GM23338 (cell line): Measurements from ENCODE around the gene GLS. TPM values are rescaled to one million over a fixed set of nuclear protein-coding genes. Genes with fewer than 3 reads are reported as not detected.

Experiments
- ATAC-seq: fragments of 200-7000 bp; cut with Tn5 transposase; 3 replicates; pipeline ENCODE4 v1.9.1; 2020
- DNase-seq: peaks from one replicate; pipeline ENCODE4 v3.0.0-alpha.2; 2015; ENCODE audit warnings: low spot score
- H2AFZ ChIP-seq: fragments of 200-600 bp; sonication (generic); 2 replicates; pipeline ENCODE4 v1.8.0; 2016; ENCODE audit warnings: antibody characterized with exemption, mild to moderate bottlenecking, moderate library complexity
- H3F3A ChIP-seq: fragments of 200-600 bp; sonication (generic); replicated peaks from 2 replicates; pipeline ENCODE4 v1.8.0; 2017; ENCODE audit warnings: antibody characterized with exemption, mixed run types, low read depth
- H3K27ac ChIP-seq: fragments of 200-600 bp; sonication (generic); 2 replicates; pipeline ENCODE4 v1.6.1; 2016; ENCODE audit warnings: low read depth
- H3K27me3 ChIP-seq: fragments of 200-600 bp; sonication (generic); 2 replicates; pipeline ENCODE4 v1.8.0; 2016; ENCODE audit warnings: mild to moderate bottlenecking, mixed run types, moderate library complexity; ENCODE audit not compliant: insufficient read depth
- H3K36me3 ChIP-seq: fragments of 200-600 bp; sonication (generic); 2 replicates; pipeline ENCODE4 v1.8.0; 2016; ENCODE audit warnings: mild to moderate bottlenecking; ENCODE audit not compliant: insufficient read depth
- H3K4me1 ChIP-seq: fragments of 200-600 bp; sonication (generic); 2 replicates; pipeline ENCODE4 v1.8.0; 2016; ENCODE audit warnings: mild to moderate bottlenecking, moderate library complexity; ENCODE audit not compliant: insufficient read depth
- H3K4me2 ChIP-seq: fragments of 200-600 bp; sonication (generic); 2 replicates; pipeline ENCODE4 v1.7.1; 2017; ENCODE audit warnings: mixed run types
- H3K4me3 ChIP-seq: fragments of 200-600 bp; sonication (generic); 2 replicates; pipeline ENCODE4 v1.6.1; 2016; ENCODE audit warnings: mixed run types
- H3K79me2 ChIP-seq: fragments of 200-600 bp; sonication (generic); replicated peaks from 2 replicates; pipeline ENCODE4 v1.8.0; 2017; ENCODE audit warnings: mild to moderate bottlenecking; ENCODE audit not compliant: insufficient read depth
- H3K9me2 ChIP-seq: fragments of 200-600 bp; sonication (generic); 2 replicates; pipeline ENCODE4 v1.8.0; 2017; ENCODE audit not compliant: insufficient read depth
- H4K20me1 ChIP-seq: fragments of 200-600 bp; sonication (generic); replicated peaks from 2 replicates; pipeline ENCODE4 v1.8.0; 2017; ENCODE audit warnings: mild to moderate bottlenecking; ENCODE audit not compliant: insufficient read depth
- H3K27ac Mint-ChIP-seq: 2 replicates; pipeline ENCODE4 v1.8.0; 2020; ENCODE audit warnings: inconsistent platforms, mild to moderate bottlenecking, moderate library complexity, mixed read lengths
- H3K27me3 Mint-ChIP-seq: 3 replicates; pipeline ENCODE4 v1.8.0; 2022; ENCODE audit warnings: low read depth, mild to moderate bottlenecking, moderate library complexity, mixed read lengths, inconsistent platforms; ENCODE audit not compliant: insufficient read depth, poor library complexity
- H3K36me3 Mint-ChIP-seq: 3 replicates; pipeline ENCODE4 v1.8.0; 2021; ENCODE audit warnings: low read depth, mild to moderate bottlenecking, inconsistent platforms, moderate library complexity, mixed read lengths
- H3K4me1 Mint-ChIP-seq: 3 replicates; pipeline ENCODE4 v1.8.0; 2020; ENCODE audit warnings: mild to moderate bottlenecking, inconsistent platforms, mixed read lengths
- H3K4me3 Mint-ChIP-seq: 3 replicates; pipeline ENCODE4 v1.8.0; 2021; ENCODE audit warnings: moderate library complexity, mild to moderate bottlenecking, inconsistent platforms, mixed read lengths
- H3K9me3 Mint-ChIP-seq: 3 replicates; pipeline ENCODE4 v1.8.0; 2020; ENCODE audit warnings: moderate library complexity, mild to moderate bottlenecking, inconsistent platforms, mixed read lengths
- EZH2 ChIP-seq: fragments of 200-600 bp; sonication (generic); IDR thresholded peaks from one replicate; pipeline ENCODE4 v1.8.0; 2017; ENCODE audit warnings: antibody characterized with exemption, mild to moderate bottlenecking, low read depth; ENCODE audit not compliant: unreplicated experiment
- EZH2phosphoT487 ChIP-seq: fragments of 200-600 bp; sonication (generic); IDR thresholded peaks from one replicate; pipeline ENCODE4 v1.8.1; 2018; ENCODE audit warnings: antibody characterized with exemption; ENCODE audit not compliant: unreplicated experiment
- JUNB ChIP-seq: IDR thresholded peaks from one replicate; pipeline ENCODE4 v1.6.1; 2016; ENCODE audit warnings: antibody characterized with exemption; ENCODE audit not compliant: unreplicated experiment
- NANOG ChIP-seq: IDR thresholded peaks from 2 replicates; pipeline ENCODE4 v1.6.1; 2016; ENCODE audit warnings: antibody characterized with exemption, borderline replicate concordance
- POLR2AphosphoS5 ChIP-seq: IDR thresholded peaks from 2 replicates; pipeline ENCODE4 v1.6.1; 2016; ENCODE audit warnings: antibody characterized with exemption, low read depth
- STAT1 ChIP-seq: IDR thresholded peaks from one replicate; pipeline ENCODE4 v1.6.1; 2016; ENCODE audit warnings: antibody characterized with exemption; ENCODE audit not compliant: unreplicated experiment
- ZNF114 ChIP-seq: fragments of 250-450 bp; sonication (Bioruptor Pico); IDR thresholded peaks from 2 replicates; pipeline ENCODE4 v1.5.0; 2020; ENCODE audit warnings: mild to moderate bottlenecking, moderate library complexity
- ZNF331 ChIP-seq: fragments of 250-450 bp; sonication (Bioruptor Pico); IDR thresholded peaks from 2 replicates; pipeline ENCODE4 v1.5.0; 2020; ENCODE audit warnings: low read depth, mild to moderate bottlenecking, moderate library complexity
- ZNF462 ChIP-seq: fragments of 250-450 bp; sonication (Bioruptor Pico); IDR thresholded peaks from 2 replicates; pipeline ENCODE4 v1.5.0; 2020; ENCODE audit warnings: mild to moderate bottlenecking, moderate library complexity
- polyA plus RNA-seq: library from polyadenylated mRNA; unstranded; fragments of >200 nt; fragmentation: Nextera tagmentation; extraction: Ambion mirVana; gene quantifications from 2 replicates; pipeline ENCODE4 v1.2.1, GENCODE V29; 2016
- total RNA-seq: library from RNA; depleted of rRNA; stranded (reverse); fragments of >200 nt; shearing (Covaris generic); gene quantifications from 2 replicates; pipeline ENCODE4 v1.2.3, GENCODE V29; 2014
- TF ChIP-seq, protein P1 (sequence below), 2 experiments: fragments of 200-600 bp in 1 of 2; sonication (generic) in 1 of 2; conservative IDR thresholded peaks; 2 replicates each; pipeline versions ENCODE4 v1.5.1 to v1.6.1; 2016 to 2017; ENCODE audit warnings: antibody characterized with exemption in 2 of 2, low read depth in 2 of 2, mild to moderate bottlenecking in 2 of 2, moderate library complexity in 1 of 2
- TF ChIP-seq, protein P2 (sequence below): IDR thresholded peaks from one replicate; pipeline ENCODE4 v1.6.1; 2018; ENCODE audit warnings: antibody characterized with exemption; ENCODE audit not compliant: unreplicated experiment

Gene GLS
- total and polyA plus RNA-seq, 2 experiments from 2014 or later: 38.1 to 172 TPM

- TF ChIP-seq, protein P1, sequence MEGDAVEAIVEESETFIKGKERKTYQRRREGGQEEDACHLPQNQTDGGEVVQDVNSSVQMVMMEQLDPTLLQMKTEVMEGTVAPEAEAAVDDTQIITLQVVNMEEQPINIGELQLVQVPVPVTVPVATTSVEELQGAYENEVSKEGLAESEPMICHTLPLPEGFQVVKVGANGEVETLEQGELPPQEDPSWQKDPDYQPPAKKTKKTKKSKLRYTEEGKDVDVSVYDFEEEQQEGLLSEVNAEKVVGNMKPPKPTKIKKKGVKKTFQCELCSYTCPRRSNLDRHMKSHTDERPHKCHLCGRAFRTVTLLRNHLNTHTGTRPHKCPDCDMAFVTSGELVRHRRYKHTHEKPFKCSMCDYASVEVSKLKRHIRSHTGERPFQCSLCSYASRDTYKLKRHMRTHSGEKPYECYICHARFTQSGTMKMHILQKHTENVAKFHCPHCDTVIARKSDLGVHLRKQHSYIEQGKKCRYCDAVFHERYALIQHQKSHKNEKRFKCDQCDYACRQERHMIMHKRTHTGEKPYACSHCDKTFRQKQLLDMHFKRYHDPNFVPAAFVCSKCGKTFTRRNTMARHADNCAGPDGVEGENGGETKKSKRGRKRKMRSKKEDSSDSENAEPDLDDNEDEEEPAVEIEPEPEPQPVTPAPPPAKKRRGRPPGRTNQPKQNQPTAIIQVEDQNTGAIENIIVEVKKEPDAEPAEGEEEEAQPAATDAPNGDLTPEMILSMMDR (conservative IDR thresholded peaks at IDR 0.05; ENCODE audit: low read depth in 2 of 2): no peak
Observed at GRCh38 chr2:190847504-190848081, 33.0 kb upstream of the GLS start (continued).

GRCh38 chr2:190849774-190850173, 30.8 kb upstream of the GLS start:
- H3K4me3 Mint-ChIP-seq: no peak overlapping the region
- no peak overlapping the region for H3K27ac Mint-ChIP-seq
- H3K4me3 ChIP-seq: no peak overlapping the region
- H3K4me1 Mint-ChIP-seq: no peaks in the 10 kb centered on the region; the same call in 1 of the 3 replicates
- peaks cover 2% of the 10 kb centered on the region for H3K27me3 Mint-ChIP-seq
- H3K9me2 ChIP-seq: peaks cover 5% of the 10 kb centered on the region; the same call in 1 of the 2 replicates
- H3K36me3 ChIP-seq: no peaks in the 10 kb centered on the region
- no peaks in the 10 kb centered on the region for H3K4me1 ChIP-seq
- no peaks in the 10 kb centered on the region for H3F3A ChIP-seq
- H2AFZ ChIP-seq: no peak overlapping the region
- no peak for ATAC-seq
- H3K36me3 Mint-ChIP-seq: no peaks in the 10 kb centered on the region
- no peak overlapping the region for H3K4me2 ChIP-seq
- H4K20me1 ChIP-seq: no peaks in the 10 kb centered on the region
- H3K27ac ChIP-seq: no peak overlapping the region
- no peak for DNase-seq
- no peaks in the 10 kb centered on the region for H3K79me2 ChIP-seq
- no peaks in the 10 kb centered on the region for H3K27me3 ChIP-seq
- no peaks in the 10 kb centered on the region for H3K9me3 Mint-ChIP-seq
- no peak for TF ChIP-seq EZH2
- TF ChIP-seq JUNB: no peak
- TF ChIP-seq ZNF331 (CRISPR knock-in tag): no peak
- TF ChIP-seq POLR2AphosphoS5: no peak
- TF ChIP-seq ZNF114 (CRISPR knock-in tag): no peak
- TF ChIP-seq STAT1: no peak
- TF ChIP-seq, protein P2, sequence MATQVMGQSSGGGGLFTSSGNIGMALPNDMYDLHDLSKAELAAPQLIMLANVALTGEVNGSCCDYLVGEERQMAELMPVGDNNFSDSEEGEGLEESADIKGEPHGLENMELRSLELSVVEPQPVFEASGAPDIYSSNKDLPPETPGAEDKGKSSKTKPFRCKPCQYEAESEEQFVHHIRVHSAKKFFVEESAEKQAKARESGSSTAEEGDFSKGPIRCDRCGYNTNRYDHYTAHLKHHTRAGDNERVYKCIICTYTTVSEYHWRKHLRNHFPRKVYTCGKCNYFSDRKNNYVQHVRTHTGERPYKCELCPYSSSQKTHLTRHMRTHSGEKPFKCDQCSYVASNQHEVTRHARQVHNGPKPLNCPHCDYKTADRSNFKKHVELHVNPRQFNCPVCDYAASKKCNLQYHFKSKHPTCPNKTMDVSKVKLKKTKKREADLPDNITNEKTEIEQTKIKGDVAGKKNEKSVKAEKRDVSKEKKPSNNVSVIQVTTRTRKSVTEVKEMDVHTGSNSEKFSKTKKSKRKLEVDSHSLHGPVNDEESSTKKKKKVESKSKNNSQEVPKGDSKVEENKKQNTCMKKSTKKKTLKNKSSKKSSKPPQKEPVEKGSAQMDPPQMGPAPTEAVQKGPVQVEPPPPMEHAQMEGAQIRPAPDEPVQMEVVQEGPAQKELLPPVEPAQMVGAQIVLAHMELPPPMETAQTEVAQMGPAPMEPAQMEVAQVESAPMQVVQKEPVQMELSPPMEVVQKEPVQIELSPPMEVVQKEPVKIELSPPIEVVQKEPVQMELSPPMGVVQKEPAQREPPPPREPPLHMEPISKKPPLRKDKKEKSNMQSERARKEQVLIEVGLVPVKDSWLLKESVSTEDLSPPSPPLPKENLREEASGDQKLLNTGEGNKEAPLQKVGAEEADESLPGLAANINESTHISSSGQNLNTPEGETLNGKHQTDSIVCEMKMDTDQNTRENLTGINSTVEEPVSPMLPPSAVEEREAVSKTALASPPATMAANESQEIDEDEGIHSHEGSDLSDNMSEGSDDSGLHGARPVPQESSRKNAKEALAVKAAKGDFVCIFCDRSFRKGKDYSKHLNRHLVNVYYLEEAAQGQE: no peak
- no peak for TF ChIP-seq EZH2phosphoT487
- no peak for TF ChIP-seq NANOG
- no peak for TF ChIP-seq ZNF462 (CRISPR knock-in tag)
- TF ChIP-seq, protein P1 (conservative IDR thresholded peaks at IDR 0.05; ENCODE audit: low read depth in 2 of 2): no peak
